ENCODE results near the gene WDPCP.
"Not testable (repeated sequence)": the region's sequence is repeated elsewhere in the genome, so short reads cannot be mapped to it uniquely, and the experiment has no call there.

WDPCP gene

DNA sequence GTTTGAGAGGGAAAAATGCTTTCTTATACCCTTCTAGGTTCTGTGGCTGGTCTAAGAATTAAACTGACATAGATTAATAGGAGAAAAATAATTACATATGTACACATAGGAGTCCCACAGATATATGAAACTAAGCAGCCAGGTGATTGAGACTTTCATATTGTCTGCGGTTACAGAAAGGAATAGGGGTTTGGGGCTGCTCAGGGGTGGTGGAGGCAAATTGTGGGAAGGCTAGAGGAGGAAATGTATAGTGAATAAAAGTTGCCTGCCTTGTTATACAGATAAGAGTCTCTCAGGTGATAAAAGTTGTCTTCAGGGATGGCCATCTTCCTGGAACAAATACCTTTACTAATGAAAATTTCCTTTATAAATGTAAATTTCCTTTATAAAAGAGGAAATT, 29.1 kb upstream of the WDPCP start:
- no peak for DNase-seq (ENCODE audit: low spot score)
- TF ChIP-seq, protein P1, sequence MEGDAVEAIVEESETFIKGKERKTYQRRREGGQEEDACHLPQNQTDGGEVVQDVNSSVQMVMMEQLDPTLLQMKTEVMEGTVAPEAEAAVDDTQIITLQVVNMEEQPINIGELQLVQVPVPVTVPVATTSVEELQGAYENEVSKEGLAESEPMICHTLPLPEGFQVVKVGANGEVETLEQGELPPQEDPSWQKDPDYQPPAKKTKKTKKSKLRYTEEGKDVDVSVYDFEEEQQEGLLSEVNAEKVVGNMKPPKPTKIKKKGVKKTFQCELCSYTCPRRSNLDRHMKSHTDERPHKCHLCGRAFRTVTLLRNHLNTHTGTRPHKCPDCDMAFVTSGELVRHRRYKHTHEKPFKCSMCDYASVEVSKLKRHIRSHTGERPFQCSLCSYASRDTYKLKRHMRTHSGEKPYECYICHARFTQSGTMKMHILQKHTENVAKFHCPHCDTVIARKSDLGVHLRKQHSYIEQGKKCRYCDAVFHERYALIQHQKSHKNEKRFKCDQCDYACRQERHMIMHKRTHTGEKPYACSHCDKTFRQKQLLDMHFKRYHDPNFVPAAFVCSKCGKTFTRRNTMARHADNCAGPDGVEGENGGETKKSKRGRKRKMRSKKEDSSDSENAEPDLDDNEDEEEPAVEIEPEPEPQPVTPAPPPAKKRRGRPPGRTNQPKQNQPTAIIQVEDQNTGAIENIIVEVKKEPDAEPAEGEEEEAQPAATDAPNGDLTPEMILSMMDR (IDR thresholded peaks at IDR 0.05; ENCODE audit: extremely low read depth, missing control alignments): no peak

DNA sequence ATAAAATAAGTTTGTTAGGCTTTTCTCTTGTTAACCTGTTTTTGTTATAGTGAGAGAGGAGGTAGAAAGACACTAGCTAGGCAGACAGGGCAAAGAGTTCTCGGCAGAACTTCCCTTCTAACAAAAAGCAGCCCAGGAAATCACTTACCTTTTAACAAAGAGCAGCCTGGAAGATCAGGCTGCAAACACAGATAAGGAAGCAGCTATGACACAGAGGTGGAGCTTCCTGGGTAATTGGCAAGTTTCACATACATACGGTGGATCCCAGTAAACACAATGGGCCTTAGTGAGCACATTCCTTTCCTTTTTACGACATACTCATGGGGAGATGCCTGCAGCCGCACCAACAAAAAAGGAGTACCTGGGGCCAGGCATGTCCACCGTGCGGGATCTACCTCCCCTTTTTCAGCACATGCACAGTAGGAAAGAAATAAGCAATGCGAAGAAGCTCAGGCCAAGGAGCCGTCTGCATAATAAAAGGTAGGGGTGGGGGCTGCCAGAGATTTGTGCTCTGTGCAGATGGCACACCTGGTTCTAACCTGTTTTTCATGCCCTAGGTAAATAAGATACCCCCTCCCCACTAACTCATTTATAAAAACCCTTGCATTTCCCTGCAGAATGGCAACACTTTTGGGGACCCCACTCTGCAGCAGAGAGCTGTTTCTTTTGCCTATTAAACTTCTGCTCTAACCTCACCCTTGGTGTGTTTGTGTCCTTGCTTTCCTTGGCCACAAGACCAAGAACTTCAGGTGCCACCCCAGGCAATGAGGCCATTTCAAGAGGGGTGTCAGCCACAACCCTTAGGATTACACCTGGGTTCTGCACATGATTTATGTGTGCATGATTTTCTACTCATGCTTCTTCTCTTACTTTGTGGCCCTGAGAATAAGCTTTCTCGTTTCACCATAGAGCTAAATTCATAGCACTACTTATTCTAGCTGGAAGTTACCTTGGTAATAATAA, 27.0 kb upstream of the WDPCP start:
- DNase-seq (ENCODE audit: low spot score): no peak

DNA sequence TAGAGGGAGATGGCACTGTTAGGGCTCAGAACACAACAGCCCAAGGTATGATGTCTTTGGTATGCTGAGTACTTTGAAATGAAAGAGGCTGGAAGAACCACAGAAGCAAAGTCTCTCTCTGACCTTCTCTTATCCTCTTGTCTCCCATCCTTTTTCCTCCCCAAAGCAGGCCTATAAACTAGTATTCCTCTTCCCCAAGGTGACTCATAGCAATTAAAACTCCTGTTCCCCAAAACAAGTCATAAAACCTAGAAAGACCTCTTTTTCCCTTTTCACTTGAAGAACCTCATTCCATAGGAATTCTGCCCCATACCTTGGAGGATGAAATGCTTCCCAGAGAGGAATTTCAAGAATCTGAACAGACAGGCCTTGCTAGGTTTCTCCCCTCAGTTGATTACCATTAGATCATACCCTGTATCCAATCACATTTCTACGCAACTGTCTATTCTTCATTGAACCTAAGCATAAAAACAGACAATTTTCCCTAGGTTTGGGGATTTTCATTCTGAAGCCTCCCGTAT, 26.2 kb upstream of the WDPCP start:
- no peak for DNase-seq (ENCODE audit: low spot score)
- TF ChIP-seq, protein P1 (IDR thresholded peaks at IDR 0.05; ENCODE audit: extremely low read depth, missing control alignments): no peak

More for the DNA sequence above, 27.0 kb upstream of the WDPCP start:
- TF ChIP-seq, protein P1 (IDR thresholded peaks at IDR 0.05; ENCODE audit: extremely low read depth, missing control alignments): no peak

DNA sequence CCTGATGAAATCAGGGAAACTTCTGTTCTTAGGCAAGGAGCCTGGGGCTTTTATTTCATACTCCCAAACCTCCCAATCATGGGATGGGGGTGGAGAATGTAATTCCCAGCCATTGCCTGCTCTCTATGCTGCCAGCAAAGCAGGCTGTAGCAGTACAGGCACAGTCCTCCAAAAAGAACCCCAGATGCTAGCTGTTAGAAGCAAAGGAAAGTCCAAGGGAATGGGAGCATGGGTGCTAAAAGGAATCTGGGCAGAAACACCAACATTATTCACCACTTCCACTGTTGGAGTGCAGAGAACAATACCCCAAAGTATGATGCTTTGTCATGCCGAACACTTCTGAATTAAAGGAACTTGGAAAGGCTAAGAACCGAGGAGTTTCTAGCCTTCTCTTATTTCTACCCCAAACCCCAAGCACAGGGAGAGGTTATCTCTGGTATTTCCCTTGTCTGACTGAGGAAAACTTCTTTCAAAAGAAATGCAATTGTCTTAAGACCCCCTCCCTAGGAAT, 25.2 kb upstream of the WDPCP start:
- DNase-seq (ENCODE audit: low spot score): no peak
- TF ChIP-seq, protein P1 (IDR thresholded peaks at IDR 0.05; ENCODE audit: extremely low read depth, missing control alignments): no peak

DNA sequence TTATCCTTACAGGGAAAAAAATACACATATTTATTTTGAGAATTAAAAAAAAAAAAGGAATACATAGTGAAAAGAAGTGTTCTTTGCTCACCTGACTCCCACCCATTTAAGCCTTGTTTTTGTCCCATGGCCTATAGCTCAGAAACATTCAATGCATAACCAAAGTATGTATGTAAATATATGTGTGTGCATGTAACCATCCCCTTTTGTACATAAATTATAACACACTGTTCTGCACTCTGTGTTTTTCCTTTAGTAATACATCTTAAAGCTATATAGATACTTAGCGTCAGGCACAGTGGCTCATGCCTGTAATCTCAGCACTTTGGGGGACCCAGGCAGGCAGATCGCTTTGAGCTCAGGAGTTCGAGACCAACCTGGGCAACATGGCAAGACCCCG, 22.2 kb upstream of the WDPCP start:
- DNase-seq (ENCODE audit: low spot score): no peak
- TF ChIP-seq, protein P1 (IDR thresholded peaks at IDR 0.05; ENCODE audit: extremely low read depth, missing control alignments): no peak

DNA sequence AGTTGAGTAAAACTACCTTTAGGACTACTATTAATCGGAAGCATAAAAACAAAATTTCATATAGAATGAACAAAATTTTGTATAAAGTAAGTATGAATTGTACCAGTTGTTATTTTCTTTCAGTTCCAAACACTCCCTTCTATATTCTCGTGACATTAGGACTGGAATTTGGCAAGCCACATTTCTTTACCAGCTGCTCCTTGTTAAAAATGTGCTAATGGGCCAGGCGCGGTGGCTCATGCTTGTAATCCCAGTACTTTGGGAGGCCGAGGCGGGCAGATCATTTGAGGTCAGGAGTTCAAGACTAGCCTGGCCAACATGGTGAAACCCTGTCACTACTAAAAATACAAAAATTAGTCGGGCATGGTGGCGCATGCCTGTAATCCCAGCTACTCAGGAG, 20.6 kb upstream of the WDPCP start:
- DNase-seq (ENCODE audit: low spot score): not testable (repeated sequence)

DNA sequence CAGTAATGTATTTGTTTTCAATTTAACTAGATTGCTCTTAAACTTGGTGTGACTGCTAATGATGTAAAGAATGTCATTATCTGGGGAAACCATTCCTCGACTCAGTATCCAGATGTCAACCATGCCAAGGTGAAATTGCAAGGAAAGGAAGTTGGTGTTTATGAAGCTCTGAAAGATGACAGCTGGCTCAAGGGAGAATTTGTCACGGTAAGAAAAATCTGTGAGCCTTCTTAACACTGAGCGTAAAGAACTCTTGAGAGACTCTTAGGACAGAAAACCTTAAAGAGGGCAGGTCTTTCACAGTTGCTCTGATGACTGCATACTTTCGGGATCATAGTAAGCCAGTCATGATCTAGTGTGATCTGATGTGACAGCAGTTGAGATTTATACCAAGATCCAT, 16.4 kb upstream of the WDPCP start:
- TF ChIP-seq, protein P1 (IDR thresholded peaks at IDR 0.05; ENCODE audit: extremely low read depth, missing control alignments): no peak
- no peak for DNase-seq (ENCODE audit: low spot score)

All from GM20000 (cell line).